ENCODE results near the gene MEF2D.

GRCh38 chr1:156433602-156434001 lies 67.0 kb downstream of the MEF2D start:
- no peak for TF ChIP-seq CTCF (IDR thresholded peaks at IDR 0.05; ENCODE audit: low read length)
- no peak for TF ChIP-seq EZH2 (IDR thresholded peaks at IDR 0.05; ENCODE audit: borderline replicate concordance, low read length)
